ENCODE results near the gene CYP46A1. TPM values are rescaled to one million over a fixed set of nuclear protein-coding genes. Genes with fewer than 3 reads are reported as not detected.

CYP46A1 gene
- total RNA-seq, 1 experiment from 2014 or later, result 0.52 TPM

DNA sequence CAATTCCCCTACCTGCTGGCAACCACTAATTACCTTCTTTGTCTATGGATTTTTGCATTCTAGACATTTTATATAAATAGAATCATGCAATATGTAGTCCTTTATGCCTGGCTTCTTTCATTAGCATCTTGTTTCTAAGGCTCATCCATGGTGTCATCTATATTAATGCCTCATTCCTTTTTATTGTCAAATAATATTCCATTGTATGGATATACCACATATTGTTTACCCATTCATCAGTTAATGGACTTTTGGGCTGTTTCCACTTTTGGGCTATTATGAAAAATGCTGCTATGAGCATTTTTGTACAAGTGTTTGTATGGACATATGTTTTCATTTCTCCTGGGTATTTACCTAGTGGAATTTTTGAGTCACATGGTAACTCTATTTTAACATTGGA, 18.0 kb downstream of the CYP46A1 start:
- H3K36me3 ChIP-seq (ENCODE audit: insufficient read depth, low read length), result no peaks in the 10 kb centered on the region
- H3K4me1 ChIP-seq (ENCODE audit: low read length), result no peaks in the 10 kb centered on the region
- no peak overlapping the region for H3K4me3 ChIP-seq (ENCODE audit: low read length)
- H3K9ac ChIP-seq (ENCODE audit: low read length), result no peak overlapping the region
- peaks cover 18% of the 10 kb centered on the region for H3K9me3 ChIP-seq (ENCODE audit: low read length)
- H2AFZ ChIP-seq (ENCODE audit: low read length), result no peak overlapping the region
- H3K27me3 ChIP-seq (ENCODE audit: low read length), result 0 out of 2 replicates have a peak, but pooled peaks cover 3% of the 10 kb centered on the region
- H3K4me2 ChIP-seq (ENCODE audit: low read depth, low read length, poor library complexity, severe bottlenecking), result no peak overlapping the region
- H3K79me2 ChIP-seq (ENCODE audit: low read length), result no peaks in the 10 kb centered on the region
- no peak for DNase-seq
- H4K20me1 ChIP-seq (ENCODE audit: insufficient read depth, low read depth, low read length), result no peaks in the 10 kb centered on the region
- no peaks in the 10 kb centered on the region for H3K9me2 ChIP-seq (replicated peaks; ENCODE audit: insufficient read depth, low read length)
- no peak overlapping the region for H3K27ac ChIP-seq (ENCODE audit: low read length)

DNA sequence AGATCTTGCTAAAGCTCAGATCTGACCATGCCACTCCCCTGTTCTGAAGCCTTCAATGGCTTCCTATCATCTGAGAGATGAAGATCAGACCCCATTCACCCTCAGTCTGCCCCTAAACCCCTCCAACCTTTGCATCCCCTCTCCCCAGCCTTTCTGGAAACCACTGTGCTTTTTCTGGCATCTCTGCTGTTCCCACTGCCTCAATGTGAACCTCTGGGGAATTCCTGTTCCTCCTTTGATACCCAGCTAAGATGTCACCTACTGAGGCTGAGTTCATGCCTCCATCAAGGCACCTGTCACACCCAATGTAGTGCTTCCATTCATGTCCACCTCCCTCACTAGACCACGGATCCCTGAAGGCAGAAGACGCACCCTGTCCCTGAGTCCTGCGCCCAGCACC, 19.3 kb downstream of the CYP46A1 start:
- Histone ChIP-seq H3K79me2 (ENCODE audit: low read length) (no peaks in the 10 kb centered on the region), H3K9ac (ENCODE audit: low read length) (no peak overlapping the region), H2AFZ (ENCODE audit: low read length) (no peak overlapping the region), H3K4me1 (ENCODE audit: low read length) (no peaks in the 10 kb centered on the region), H3K27ac (ENCODE audit: low read length) (no peak overlapping the region), H3K36me3 (ENCODE audit: insufficient read depth, low read length) (no peaks in the 10 kb centered on the region), H3K9me3 (ENCODE audit: low read length) (peaks cover 18% of the 10 kb centered on the region), H3K9me2 (replicated peaks; ENCODE audit: insufficient read depth, low read length) (no peaks in the 10 kb centered on the region), H3K4me3 (ENCODE audit: low read length) (no peak overlapping the region), H3K4me2 (ENCODE audit: low read depth, low read length, poor library complexity, severe bottlenecking) (no peak overlapping the region), H4K20me1 (ENCODE audit: insufficient read depth, low read depth, low read length) (no peaks in the 10 kb centered on the region), H3K27me3 (ENCODE audit: low read length) (0 out of 2 replicates have a peak, but pooled peaks cover 3% of the 10 kb centered on the region)
- no peak for DNase-seq

DNA sequence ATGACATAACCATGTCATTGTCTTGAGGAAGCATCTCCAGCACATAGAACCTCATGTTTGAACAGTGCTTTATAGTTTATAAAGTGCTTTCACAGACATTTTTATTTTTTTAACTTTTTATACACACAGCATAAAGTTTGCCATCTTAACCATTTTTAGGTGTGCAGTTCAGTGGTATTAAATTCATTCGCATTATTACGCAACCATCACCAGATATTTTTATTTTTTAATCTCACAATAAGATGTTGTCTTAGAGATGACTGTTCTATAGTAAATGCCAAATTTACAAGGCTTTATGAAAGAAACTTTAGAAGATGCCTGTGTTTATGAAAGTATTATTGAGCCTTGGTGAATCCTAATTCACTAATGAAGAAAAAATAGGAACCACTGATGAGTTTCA, 19.9 kb downstream of the CYP46A1 start:
- H3K4me3 ChIP-seq (ENCODE audit: low read length), result no peak overlapping the region
- H2AFZ ChIP-seq (ENCODE audit: low read length), result no peak overlapping the region
- no peak overlapping the region for H3K4me2 ChIP-seq (ENCODE audit: low read depth, low read length, poor library complexity, severe bottlenecking)
- H3K9me3 ChIP-seq (ENCODE audit: low read length), result peaks cover 18% of the 10 kb centered on the region
- 0 out of 2 replicates have a peak, but pooled peaks cover 3% of the 10 kb centered on the region for H3K27me3 ChIP-seq (ENCODE audit: low read length)
- no peaks in the 10 kb centered on the region for H4K20me1 ChIP-seq (ENCODE audit: insufficient read depth, low read depth, low read length)
- H3K27ac ChIP-seq (ENCODE audit: low read length), result no peak overlapping the region
- no peaks in the 10 kb centered on the region for H3K79me2 ChIP-seq (ENCODE audit: low read length)
- H3K9ac ChIP-seq (ENCODE audit: low read length), result no peak overlapping the region
- DNase-seq, result no peak
- H3K4me1 ChIP-seq (ENCODE audit: low read length), result no peaks in the 10 kb centered on the region
- H3K9me2 ChIP-seq (replicated peaks; ENCODE audit: insufficient read depth, low read length), result no peaks in the 10 kb centered on the region
- no peaks in the 10 kb centered on the region for H3K36me3 ChIP-seq (ENCODE audit: insufficient read depth, low read length)

- peaks cover 18% of the 10 kb centered on the region for H3K9me3 ChIP-seq (ENCODE audit: low read length)
- H3K79me2 ChIP-seq (ENCODE audit: low read length), result no peaks in the 10 kb centered on the region
- no peak overlapping the region for H2AFZ ChIP-seq (ENCODE audit: low read length)
- DNase-seq, result no peak
- 0 out of 2 replicates have a peak, but pooled peaks cover 6% of the 10 kb centered on the region for H3K27me3 ChIP-seq (ENCODE audit: low read length)
- no peaks in the 10 kb centered on the region for H3K4me1 ChIP-seq (ENCODE audit: low read length)
- no peak overlapping the region for H3K4me3 ChIP-seq (ENCODE audit: low read length)
- H3K4me2 ChIP-seq (ENCODE audit: low read depth, low read length, poor library complexity, severe bottlenecking), result no peak overlapping the region
- H3K9ac ChIP-seq (ENCODE audit: low read length), result no peak overlapping the region
- no peaks in the 10 kb centered on the region for H4K20me1 ChIP-seq (ENCODE audit: insufficient read depth, low read depth, low read length)
- H3K27ac ChIP-seq (ENCODE audit: low read length), result no peak overlapping the region
- H3K36me3 ChIP-seq (ENCODE audit: insufficient read depth, low read length), result no peaks in the 10 kb centered on the region
- no peaks in the 10 kb centered on the region for H3K9me2 ChIP-seq (replicated peaks; ENCODE audit: insufficient read depth, low read length)
These were observed 22.2 kb downstream of the CYP46A1 start for GRCh38 chr14:99706107-99706900.

GRCh38 chr14:99707420-99707819, 23.3 kb downstream of the CYP46A1 start:
- Histone ChIP-seq H3K9me3 (ENCODE audit: low read length) (peaks cover 14% of the 10 kb centered on the region), H3K4me3 (ENCODE audit: low read length) (no peak overlapping the region), H3K4me1 (ENCODE audit: low read length) (no peaks in the 10 kb centered on the region), H3K79me2 (ENCODE audit: low read length) (no peaks in the 10 kb centered on the region), H3K9ac (ENCODE audit: low read length) (no peak overlapping the region), H3K9me2 (replicated peaks; ENCODE audit: insufficient read depth, low read length) (no peaks in the 10 kb centered on the region), H3K4me2 (ENCODE audit: low read depth, low read length, poor library complexity, severe bottlenecking) (no peak overlapping the region), H3K36me3 (ENCODE audit: insufficient read depth, low read length) (no peaks in the 10 kb centered on the region), H2AFZ (ENCODE audit: low read length) (no peak overlapping the region), H4K20me1 (ENCODE audit: insufficient read depth, low read depth, low read length) (no peaks in the 10 kb centered on the region), H3K27ac (ENCODE audit: low read length) (no peak overlapping the region), H3K27me3 (ENCODE audit: low read length) (0 out of 2 replicates have a peak, but pooled peaks cover 3% of the 10 kb centered on the region)
- DNase-seq, result no peak

DNA sequence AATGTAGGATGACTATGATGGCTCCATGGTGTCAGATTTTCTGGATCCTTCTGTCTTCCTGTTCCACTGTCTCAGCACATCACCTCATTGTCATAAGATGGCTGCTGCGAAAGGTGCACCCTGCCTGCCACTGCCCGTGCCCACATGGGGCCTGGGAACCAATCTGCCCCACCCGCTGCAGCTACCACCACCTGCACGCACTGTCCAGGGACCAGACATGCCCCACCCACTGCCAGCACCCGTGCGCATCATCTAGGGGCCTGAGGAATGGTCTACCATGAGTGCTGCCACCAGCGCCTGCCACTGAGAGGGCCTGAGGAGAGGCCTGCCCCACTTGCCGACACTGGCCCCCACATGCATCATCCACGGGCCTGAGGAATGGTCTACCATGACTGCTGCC, 23.8 kb downstream of the CYP46A1 start:
- Histone ChIP-seq H3K4me1 (ENCODE audit: low read length) (no peaks in the 10 kb centered on the region), H4K20me1 (ENCODE audit: insufficient read depth, low read depth, low read length) (no peaks in the 10 kb centered on the region), H3K27ac (ENCODE audit: low read length) (no peak overlapping the region), H3K9me2 (replicated peaks; ENCODE audit: insufficient read depth, low read length) (no peaks in the 10 kb centered on the region), H3K36me3 (ENCODE audit: insufficient read depth, low read length) (no peaks in the 10 kb centered on the region), H3K79me2 (ENCODE audit: low read length) (no peaks in the 10 kb centered on the region), H2AFZ (ENCODE audit: low read length) (no peak overlapping the region), H3K27me3 (ENCODE audit: low read length) (0 out of 2 replicates have a peak, but pooled peaks cover 3% of the 10 kb centered on the region), H3K4me3 (ENCODE audit: low read length) (no peak overlapping the region), H3K9ac (ENCODE audit: low read length) (no peak overlapping the region), H3K9me3 (ENCODE audit: low read length) (peaks cover 12% of the 10 kb centered on the region), H3K4me2 (ENCODE audit: low read depth, low read length, poor library complexity, severe bottlenecking) (no peak overlapping the region)
- no peak for DNase-seq

GRCh38 chr14:99708449-99708848, 24.4 kb downstream of the CYP46A1 start:
- Histone ChIP-seq H3K4me2 (ENCODE audit: low read depth, low read length, poor library complexity, severe bottlenecking) (no peak overlapping the region), H3K79me2 (ENCODE audit: low read length) (no peaks in the 10 kb centered on the region), H3K27ac (ENCODE audit: low read length) (no peak overlapping the region), H3K9ac (ENCODE audit: low read length) (no peak overlapping the region), H2AFZ (ENCODE audit: low read length) (no peak overlapping the region), H3K27me3 (ENCODE audit: low read length) (0 out of 2 replicates have a peak, but pooled peaks cover 3% of the 10 kb centered on the region), H3K4me1 (ENCODE audit: low read length) (no peaks in the 10 kb centered on the region), H3K36me3 (ENCODE audit: insufficient read depth, low read length) (no peaks in the 10 kb centered on the region), H3K4me3 (ENCODE audit: low read length) (no peak overlapping the region), H3K9me2 (replicated peaks; ENCODE audit: insufficient read depth, low read length) (no peaks in the 10 kb centered on the region), H4K20me1 (ENCODE audit: insufficient read depth, low read depth, low read length) (no peaks in the 10 kb centered on the region), H3K9me3 (ENCODE audit: low read length) (peaks cover 7% of the 10 kb centered on the region)
- no peak for DNase-seq

DNA sequence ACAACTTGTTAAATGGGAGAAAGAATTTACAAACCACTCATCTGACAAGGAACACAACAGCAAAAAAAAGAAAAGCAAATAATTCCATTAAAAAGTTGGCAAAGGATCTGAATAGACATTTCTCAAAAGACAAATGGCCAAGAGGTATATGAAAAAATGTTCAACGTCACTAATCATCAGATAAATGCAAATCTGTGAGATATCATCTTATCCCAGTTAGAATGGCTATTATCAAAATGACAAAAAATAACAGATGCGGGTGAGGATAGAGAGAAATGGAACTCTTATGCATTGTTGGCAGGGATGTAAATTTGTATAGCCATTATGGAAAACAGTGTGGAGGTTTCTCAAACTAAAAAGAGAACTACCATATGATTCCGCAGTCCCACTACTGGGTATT, 29.9 kb downstream of the CYP46A1 start:
- Histone ChIP-seq H3K4me3 (ENCODE audit: low read length) (no peak overlapping the region), H3K4me2 (ENCODE audit: low read depth, low read length, poor library complexity, severe bottlenecking) (no peak overlapping the region), H3K9me3 (ENCODE audit: low read length) (no peaks in the 10 kb centered on the region), H4K20me1 (ENCODE audit: insufficient read depth, low read depth, low read length) (no peaks in the 10 kb centered on the region), H3K27ac (ENCODE audit: low read length) (no peak overlapping the region), H3K36me3 (ENCODE audit: insufficient read depth, low read length) (no peaks in the 10 kb centered on the region), H3K79me2 (ENCODE audit: low read length) (no peaks in the 10 kb centered on the region), H3K9ac (ENCODE audit: low read length) (no peak overlapping the region), H3K27me3 (ENCODE audit: low read length) (0 out of 2 replicates have a peak, but pooled peaks cover 3% of the 10 kb centered on the region), H3K9me2 (replicated peaks; ENCODE audit: insufficient read depth, low read length) (no peaks in the 10 kb centered on the region), H3K4me1 (ENCODE audit: low read length) (peaks cover 9% of the 10 kb centered on the region), H2AFZ (ENCODE audit: low read length) (no peak overlapping the region)
- DNase-seq, result no peak
